ENCODE data around the gene PRICKLE4.

DNA sequence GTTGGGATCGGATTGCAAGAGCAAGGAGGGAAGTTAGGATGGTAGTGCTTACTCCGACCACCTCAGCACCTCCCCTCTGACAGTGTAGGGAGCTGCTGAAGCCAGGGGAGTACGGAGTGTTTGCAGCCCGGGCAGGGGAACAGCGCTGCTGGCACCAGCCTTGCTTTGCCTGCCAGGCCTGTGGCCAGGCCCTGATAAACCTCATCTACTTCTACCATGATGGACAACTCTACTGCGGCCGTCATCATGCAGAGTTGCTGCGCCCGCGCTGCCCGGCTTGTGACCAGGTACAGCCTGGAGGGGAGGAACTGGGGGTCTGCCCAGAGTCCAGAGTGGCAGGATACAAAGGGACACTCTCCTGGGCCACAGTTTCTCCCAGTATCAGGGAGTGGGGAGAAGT is 4.7 kb downstream of the PRICKLE4 start:
- no peak for TF ChIP-seq EZH2 (IDR thresholded peaks at IDR 0.05; ENCODE audit: insufficient read depth, poor library complexity, severe bottlenecking)
- no peak for TF ChIP-seq EZH2phosphoT487 (IDR thresholded peaks at IDR 0.05; ENCODE audit: insufficient read depth, low read depth)

Data from GM23248 (cell line).